Femur (tissue), 1 donor: ENCODE measurements around the gene ID4.

Experiments used
- DNase-seq: peaks from one replicate; pipeline ENCODE4 v3.0.0-alpha.2; 2017

ID4 gene, protein sequence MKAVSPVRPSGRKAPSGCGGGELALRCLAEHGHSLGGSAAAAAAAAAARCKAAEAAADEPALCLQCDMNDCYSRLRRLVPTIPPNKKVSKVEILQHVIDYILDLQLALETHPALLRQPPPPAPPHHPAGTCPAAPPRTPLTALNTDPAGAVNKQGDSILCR

DNA sequence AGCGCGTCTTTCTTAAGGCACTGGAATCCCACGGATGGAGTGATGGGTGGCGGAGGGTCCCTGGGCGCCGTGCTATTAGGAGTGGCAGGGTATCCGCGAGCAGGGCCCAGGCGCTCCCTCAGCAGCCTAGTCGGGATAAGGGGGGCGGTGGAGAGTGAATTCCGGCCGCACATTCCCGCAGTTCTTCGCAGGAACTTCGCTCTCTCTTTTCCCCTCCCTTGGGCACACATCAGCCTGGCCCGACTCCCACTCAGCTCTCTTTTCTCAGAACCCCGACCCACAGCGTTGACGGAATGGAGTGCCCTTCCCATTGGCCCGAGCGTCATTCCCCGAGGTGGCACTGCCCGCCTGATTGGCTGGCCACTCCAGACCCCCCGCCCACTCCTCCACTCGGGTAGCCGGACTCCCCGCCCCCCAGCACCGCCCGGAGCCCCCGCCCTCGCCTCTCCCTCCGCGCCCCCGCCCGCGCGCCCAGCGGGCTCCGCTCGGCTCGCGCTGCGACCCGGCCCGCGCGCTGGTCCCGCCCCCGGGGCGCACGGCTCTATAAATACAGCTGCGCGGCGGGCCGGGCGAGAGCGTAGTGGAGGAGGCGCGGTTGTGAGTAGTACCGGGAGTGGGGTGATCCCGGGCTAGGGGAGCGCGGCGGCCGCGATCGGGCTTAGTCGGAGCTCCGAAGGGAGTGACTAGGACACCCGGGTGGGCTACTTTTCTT, at the start of gene ID4:
ID4 (plus strand) TSS at position 572 of the 712 bp plus-strand sequence. CDS start 385 bp downstream, outside the sequence.
- peak; percentile 97 for DNase-seq

DNA sequence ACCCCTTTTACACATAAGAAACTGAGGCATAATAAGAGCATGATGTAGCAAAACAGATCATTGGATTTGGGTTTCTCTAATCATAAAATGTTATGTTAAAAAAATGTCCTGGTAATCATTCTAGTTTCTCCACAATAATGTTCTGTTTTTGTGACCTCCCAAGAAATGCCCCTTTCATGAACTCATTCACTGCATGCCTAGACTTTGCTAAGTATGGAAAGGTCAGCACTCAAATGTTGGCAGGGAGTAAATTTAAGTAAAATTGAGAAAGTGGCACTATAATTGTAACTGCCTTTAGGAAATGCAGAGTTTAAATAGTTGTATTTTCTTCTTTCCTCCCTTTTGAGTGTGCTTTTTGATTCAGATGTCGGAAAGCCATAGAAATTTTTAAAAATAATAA, 48.5 kb upstream of the ID4 start:
- DNase-seq: no peak

DNA sequence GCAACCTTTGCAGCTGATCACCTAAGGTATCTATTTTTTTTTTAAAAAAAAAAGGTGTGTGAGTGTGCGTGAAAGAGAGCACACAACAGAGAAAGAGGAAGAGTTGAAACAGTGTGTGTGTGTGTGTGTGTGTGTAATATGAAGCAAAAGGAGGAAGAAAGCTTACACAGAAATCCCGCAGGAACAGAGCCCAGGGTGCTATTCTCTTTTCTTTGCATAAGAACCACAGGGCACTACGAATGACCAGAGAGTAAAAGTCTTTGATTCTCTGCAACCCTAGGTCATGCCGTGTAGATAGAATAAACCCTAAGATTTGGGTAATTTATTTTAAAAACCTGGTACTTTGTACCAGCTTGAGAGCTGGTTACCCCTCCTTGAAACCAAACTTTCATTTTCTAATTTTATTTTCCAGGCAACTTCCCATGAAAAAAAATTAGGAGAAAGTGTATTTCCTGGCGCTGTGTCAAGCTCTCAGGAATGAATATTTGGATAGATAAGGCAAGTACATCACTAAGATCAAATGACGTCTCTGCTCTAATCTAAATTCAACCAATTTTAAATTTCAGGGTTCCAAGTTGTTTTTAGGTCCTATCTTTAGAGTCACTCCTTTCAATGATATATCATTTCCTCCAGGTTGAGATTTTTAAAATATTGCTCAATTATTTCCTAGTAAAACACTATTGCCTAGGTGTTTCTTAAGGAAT, 47.9 kb upstream of the ID4 start:
- no peak for DNase-seq

DNA sequence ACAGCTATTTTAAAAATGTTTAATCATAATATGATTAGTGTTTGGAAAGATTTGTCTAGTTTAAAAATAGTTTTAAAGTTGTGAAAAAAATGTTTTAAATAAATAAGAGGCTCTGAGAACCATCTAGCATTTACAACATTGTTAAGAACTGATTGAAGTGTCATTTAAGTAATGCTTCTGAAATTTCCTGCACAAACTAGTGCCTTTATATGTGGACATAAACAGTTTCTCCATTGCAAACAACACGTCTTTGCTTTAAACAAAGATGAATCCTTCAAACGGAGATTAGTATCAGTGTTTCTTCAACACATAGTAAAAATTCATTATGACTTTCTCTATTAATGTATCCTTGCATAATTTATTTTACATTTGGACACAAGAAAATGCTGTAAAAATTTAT, 45.9 kb upstream of the ID4 start:
- no peak for DNase-seq

DNA sequence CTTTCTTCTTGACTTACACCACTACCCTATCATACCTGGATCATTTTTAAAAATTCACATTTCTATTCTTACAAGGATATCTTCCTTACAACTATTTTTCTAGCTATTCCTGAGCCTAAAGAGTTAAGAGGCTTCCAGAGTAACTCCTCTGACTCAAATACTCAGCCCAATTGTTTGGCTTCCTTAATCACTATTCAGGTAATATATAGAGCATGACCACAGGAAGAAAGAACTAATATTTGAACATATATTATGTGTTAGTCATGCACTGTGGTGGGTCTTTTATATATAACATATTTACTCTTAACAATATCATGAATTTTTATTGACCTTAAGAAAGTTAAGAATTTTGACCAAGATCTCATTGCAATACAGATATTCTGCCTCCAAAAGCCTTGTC, 42.0 kb upstream of the ID4 start:
- DNase-seq: no peak

DNA sequence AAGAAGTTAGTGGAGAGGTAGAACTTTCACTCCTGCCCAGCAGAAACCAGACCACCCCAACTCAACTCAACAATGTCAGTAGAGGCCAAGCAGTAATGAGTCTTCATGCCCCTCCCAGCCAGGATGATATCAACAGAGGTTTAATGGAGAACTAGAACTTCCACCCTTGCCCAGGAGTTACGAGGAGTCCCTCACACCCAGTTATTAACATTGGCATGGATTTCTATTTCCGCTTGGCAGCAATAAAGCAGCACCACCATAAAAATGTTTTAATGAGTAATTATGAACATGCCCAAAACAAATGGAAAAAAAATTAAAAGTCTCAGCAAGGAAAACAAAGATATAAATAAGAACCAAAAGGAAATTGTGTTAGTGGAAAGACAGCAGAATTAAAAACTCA, 40.7 kb upstream of the ID4 start:
- no peak for DNase-seq

DNA sequence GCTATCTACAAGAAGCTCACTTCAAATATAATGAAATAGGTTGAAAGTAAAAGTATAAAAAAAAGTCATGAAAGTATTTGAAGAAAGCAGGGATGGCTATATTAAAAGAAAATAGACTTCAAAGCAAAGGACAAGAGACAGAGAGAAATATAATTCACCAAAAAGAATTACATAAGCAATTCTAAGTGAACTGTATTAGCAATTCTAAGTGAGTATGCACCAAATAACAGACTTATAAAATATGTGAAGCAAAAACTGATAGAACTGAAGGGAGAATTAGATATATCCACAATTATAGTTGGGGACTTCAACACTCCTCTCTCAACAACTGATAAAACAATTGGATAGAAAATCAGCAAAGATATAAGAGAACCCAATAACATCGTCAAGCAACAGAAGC, 38.8 kb upstream of the ID4 start:
- no peak for DNase-seq

DNA sequence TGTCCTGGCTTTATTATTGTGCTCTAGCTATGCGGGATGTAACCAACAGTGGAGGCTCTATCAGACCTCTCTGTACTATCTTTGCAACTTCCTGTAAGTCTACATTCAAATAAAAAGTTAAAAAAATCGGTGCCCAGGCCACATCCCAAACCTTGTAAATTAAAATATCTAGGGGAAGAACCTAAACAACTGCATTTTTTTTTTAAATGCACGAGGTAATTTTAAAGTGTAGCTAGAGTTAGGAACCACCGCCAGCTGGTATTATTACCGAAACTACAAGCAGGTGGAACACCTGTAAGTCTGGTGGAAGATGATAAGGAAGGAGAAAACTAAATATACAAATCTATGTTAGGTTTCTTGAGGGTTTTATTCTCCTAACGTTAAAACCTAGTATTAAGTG, 34.5 kb upstream of the ID4 start:
- no peak for DNase-seq

DNA sequence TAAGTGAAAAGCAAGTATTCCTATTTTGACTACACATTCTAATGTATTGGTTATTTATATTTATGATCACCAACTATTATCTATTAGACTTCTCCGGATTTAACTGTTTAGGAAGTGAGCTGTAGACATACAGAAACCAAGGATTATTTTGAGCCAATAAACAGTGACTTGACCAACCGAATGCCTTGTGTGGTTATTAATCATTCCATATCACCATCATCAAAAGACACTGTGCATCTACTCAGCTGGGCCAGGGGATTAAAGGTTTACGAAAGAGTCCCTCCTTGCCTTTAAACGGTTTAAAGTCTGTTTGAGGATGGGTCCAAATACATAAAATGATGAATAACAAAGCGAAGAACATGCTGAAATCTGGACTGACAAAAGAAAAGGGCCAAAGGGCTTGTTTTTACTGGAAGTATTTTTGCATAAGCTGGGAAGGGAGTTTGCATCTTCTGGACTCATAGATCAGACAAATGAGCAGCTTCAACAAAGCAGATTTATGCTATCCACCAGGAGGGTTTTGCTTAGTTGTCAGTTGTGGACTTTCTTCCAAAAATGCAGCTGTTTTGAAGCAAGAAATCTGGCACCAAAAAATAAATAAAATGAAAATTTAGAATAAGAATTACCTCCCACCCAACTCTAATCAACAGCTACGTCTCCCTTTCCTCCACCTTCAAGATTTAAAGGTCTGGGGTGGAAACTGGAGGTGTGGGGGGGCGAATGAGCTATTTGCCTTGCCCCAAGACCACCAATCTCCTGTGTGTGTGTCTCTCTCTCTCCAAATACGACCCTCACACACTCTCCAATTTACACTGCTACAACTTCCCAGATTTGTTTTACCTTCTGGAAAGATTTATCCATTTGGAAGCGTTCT, 33.6 kb upstream of the ID4 start:
- no peak for DNase-seq

DNA sequence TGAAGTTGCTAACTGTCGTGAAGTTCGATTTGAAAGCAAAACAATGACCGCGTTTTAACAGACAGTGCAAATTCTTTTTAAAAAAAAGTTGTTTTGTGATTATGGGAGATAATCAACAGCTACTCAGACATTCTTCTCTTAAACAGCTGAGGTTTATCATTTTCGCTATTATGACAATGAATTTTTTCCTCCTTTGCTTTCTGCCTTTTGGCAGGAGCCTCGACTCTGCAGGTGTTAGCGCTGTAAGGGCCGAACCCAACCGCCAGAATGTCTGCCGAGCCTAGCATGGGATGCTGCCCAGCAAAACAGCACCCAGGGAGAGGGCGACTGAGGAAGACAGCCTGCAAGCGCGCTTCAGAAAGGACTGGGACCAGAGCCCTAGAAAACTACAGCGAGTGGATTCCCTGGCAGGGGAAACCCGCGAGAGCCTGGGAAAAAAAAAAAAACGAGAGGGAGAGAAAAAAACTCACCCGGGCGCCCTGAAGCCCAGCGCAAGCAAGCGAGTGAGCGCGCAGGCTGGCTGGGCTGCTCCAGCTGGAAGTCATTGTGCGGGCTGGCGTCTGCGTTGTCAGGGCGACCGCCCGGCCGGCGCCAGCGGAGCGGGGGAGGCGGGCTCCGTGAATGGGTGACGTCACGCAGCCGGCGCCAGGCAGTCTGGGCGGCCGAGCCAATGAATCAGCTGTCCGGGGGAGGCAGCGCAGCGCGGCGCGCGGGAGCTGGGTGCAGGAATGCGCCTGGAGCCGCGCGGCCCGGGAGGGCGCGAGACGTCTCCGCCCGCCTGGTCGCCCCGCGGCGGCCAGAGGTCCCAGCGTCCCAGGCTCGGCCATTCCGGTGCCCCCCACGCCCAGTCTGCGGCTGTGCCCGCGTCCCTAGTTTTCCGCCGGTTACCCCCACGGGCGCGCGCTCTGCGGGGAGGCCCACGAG, 32.7 kb upstream of the ID4 start:
- peak; percentile 98 for DNase-seq

DNA sequence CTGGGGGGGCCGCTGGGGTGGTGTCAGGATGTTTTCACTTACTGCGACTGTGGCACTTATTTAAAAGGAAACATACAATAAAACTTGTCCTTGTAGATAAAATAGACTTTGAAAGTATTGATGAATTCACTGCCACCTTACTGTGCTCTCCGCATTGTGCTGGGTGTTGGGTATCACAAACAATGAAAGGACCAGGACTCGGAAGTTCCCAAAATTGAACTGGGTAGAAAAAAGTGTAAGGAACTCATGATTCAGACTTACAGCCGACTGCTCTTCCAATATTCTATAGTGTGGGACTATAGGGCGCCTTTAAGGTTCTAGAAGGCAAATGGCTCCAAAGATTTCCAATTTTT, 32.1 kb upstream of the ID4 start:
- DNase-seq: no peak

DNA sequence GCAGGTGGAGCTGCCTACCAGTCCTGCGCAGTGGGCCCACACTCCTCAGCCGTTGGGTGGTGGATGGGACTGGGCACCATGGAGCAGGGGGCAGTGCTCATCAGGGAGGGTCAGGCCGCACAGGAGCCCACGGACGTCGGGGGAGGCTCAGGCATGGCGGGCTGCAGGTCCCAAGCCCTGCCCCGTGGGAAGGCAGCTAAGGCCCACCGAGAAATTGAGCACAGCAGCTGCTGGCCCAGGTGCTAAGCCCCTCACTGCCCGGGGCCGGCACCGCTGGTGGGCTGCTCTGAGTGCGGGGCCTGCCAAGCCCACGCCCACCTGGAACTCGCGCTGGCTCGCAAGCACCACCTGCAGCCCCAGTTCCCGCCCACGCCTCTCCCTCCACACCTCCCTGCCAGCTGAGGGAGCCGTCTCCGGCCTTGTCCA, 30.2 kb upstream of the ID4 start:
- no peak for DNase-seq

DNA sequence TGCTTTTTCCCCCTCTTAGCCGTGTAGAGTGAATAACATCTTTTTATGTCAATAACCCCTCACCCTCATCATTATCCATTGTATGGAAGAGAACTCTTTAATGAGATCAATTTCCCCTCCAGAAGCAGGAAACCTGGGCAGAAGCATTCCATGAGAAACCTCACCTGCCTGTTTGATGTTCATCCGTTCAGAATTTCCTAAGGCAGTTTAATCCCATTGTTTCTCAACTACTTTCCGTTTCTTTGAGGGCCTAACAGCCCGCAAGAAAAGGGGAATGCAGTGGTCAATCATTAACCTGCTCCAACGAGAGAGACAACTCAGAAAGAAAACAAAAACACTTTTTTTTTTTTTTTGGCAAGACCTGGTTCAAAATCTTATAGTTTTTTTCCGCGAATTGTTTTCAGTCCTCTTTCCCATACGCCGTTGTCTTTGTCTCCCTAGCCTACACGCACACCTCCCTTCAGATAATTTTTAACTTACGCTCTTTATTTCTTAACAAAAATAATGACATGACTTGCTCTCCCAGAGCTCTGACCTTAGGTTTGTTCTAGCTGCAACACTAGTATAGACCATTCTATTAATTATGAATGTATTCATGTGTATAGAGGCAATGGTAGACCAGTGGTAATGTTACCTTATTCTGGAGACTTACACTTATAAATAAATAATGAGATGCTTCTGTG, 25.6 kb upstream of the ID4 start:
- DNase-seq: no peak

DNA sequence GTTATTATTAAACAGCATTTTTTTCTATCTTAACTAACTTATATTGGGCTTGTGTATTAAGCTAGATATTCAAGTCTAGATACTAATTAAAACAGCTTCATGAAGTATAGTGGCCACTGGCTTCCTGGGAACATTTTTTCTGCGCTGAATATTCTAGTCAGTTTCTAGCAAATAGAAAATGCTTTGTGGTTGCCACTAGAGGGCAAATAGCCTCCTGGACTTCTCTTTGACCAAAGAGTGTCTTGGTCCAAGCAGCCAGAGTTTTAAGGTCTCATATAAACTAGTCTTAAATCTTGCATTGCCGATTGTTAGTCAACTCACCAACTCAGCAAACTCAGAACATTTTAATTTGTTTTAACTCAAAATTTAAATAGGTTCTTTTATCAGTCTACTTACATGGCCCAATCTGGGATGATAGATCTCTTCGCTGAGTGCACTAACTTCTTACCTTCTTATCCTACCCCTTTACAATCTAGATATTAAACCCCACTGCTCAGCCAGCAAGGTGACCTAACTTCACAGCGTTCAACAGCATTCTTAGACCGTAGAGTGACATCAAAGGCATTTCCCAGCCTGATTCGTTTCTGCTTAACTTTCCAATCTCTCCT, 24.6 kb upstream of the ID4 start:
- DNase-seq: no peak

DNA sequence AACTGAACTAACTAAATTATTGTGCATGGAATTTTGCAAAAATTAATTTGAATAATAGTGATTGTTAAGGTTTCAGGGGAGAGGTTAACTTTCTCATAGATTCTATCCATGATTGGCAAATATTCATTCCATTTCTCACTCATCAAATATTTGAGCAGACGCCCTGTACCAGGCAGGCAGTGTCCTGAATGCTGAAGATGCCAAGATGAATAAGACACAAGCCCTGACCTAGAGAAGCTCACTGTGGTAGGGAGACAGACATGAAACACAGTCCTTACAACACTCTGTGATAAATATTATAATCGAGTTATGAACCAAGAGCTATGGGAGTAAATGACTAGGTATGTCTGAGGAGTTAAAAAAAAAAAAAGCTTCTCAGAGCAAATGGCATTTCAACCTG, 18.4 kb upstream of the ID4 start:
- DNase-seq: no peak

DNA sequence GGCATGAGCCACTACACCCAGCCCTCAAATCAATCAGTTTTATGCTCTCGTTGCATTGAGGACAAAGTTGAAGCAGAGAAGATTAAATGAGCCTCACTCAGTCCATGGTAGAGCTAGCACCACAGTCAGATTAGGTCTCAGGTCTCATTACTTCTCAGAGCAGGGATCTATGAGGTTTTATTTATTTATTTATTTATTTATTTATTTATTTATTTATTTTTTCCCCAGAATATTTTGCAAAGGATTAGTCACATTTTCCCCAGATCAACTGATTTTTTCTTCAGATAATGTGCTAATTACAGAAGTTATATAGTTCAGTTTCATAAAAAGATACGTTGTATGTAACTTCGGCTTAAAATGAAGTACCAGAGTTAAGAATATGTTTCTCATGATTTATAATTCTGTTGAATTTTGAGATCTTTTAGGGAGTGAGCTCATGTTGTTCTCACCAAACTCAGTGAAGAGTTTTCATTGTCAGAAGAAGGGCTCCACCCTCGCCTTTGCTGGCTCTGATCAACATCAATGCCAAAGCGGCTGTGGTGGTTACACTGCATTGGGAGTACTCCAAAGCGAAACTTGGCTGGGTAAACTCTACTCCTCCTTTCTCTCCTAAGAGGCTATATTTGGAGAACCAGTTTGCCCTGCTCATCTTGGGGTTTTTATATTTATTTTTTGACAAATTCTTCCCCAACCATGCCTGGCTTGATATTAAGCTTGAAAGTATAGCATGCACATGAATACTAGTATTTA, 12.9 kb upstream of the ID4 start:
- DNase-seq: peak; percentile 26

DNA sequence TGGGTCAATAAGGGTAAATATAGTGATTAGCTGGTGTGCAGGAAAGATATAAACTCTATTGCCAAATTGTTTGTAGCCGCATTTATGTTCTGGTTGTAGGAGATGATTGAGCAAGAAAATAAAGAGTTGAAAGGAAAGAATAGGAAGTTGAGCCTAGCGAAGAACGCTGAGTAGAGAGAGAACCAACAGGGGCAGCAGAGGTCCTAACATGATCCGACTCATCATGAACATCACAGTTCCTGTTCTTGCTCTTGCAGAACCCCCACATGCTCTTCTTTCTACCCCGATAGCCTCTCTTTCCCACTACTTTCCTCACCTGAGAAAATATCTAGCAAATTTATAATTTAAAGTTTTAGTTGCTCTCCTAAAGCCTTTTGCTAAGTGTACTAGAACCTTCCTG, 9.9 kb upstream of the ID4 start:
- DNase-seq: no peak

DNA sequence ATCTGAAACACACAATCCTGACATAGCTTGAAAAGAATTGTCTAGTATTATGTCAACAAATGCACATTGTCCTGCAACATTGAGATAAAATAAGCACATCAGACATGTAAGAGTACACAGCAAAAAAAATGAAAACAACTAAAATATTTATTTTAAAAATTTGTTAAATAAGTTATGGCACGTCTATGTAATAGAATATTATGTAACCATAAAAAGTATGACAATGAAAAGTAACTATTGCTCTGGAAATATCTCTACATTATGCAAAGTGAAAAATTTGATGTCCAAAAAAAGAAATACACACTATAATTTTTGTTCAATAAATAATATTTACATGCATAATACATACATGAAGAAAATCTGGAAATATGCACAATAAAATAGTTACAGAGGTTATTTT, 9.3 kb upstream of the ID4 start:
- no peak for DNase-seq

DNA sequence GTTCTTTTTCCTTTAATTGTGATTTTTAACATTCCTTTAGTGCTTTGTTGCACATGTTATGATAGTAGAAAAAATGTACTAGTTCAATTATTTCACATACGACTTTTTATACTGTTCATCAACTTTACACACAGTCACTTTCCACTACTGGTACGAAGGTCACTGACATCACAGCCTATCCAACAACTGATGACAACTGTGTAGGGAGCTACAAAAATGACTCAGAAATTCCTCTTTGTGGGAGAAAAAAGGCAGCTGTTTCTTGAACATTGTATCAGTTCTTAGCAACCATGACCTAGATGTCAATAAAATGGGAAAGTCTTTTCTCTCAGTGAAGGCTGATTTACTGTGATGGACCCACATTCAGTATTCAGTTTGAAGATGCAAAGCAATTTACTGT, 7.0 kb upstream of the ID4 start:
- no peak for DNase-seq

DNA sequence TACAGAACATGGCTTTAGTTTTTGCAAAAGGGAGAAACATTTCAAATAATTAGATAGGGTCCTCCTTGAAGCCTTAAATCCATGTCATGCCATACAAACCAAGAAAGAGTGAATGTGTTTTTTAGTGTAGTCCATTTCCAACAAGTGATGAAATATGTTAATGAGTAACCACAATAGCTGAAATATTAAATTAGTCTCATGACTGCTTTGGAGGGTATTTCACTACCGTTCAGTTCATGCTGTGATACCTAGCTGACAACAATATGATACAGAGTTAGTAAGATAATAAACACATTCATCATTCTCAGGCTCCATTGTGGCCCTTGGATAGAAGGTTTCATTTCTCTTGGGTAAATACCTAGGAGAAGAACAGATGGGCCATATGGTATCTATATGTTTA, 5.8 kb upstream of the ID4 start:
- no peak for DNase-seq

DNA sequence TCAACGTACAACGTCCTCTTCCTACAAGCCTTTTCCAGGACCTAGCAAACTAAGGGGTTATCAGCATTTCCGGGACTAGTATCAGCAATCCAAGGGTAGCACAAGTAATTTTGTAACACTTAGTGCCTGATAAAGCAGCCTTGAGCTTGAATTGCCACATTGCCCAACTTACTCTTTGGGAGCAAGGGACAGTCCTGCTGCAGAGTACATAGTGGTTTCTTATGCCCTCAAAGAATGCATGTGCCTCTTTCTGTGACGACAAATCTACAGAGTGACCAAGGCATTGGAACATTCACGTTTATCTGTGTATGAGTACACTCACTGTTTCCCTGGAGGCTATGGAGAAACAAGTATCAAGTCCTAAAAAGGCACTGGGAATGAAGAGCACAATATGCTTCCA, 3.2 kb upstream of the ID4 start:
- DNase-seq: no peak
